GM12878 (cell line): ENCODE results near the gene PRRX1. TPM values are rescaled to one million over a fixed set of nuclear protein-coding genes. Genes with fewer than 3 reads are reported as not detected.

Source experiments
- ATAC-seq: fragments of 200-7000 bp; cut with Tn5 transposase; 3 replicates; pipeline ENCODE4 v1.9.1; 2020; ENCODE audit warnings: mild to moderate bottlenecking, moderate library complexity
- BruUV-seq: library from RNA; stranded (reverse); fragments of 400-500 nt; replicated peaks from 2 replicates; lab custom pipeline; 2021; lab: Mats Ljungman, UMichigan
- CTCF ChIA-PET: fragments of 300-600 bp; sonication (Branson Sonifier 250); formaldehyde crosslinking; extraction: SDS; loops from one replicate; lab custom pipeline; 2021; ENCODE audit warnings: inconsistent platforms; lab: Yijun Ruan, JAX
- POLR2A ChIA-PET: fragments of 350-600 bp; formaldehyde crosslinking; extraction: SDS; loops from one replicate; lab custom pipeline; 2021; ENCODE audit warnings: inconsistent platforms; lab: Charles Lee
- RAD21 ChIA-PET: fragments of 300-600 bp; sonication (Branson Sonifier 250); formaldehyde crosslinking; loops from one replicate; lab custom pipeline; 2023; ENCODE audit warnings: antibody characterized with exemption; ENCODE audit not compliant: unreplicated experiment; lab: Charles Lee
- SMC1A ChIA-PET: fragments of 300-600 bp; sonication (Branson Sonifier 250); formaldehyde crosslinking; loops from one replicate; lab custom pipeline; 2023; ENCODE audit not compliant: unreplicated experiment, uncharacterized antibody; lab: Charles Lee
- DNase-seq: peaks from one replicate; pipeline ENCODE4 v3.0.0-alpha.2; 2011; ENCODE audit warnings: low read depth, low spot score
- FAIRE-seq: peaks from 3 replicates; lab custom pipeline; 2011; peaks lifted over from hg19 to GRCh38; lab: Jason Lieb, UNC
- H2AFZ ChIP-seq: 2 replicates; pipeline ENCODE4 v1.6.0; 2011; ENCODE audit warnings: low read depth, low read length, control low read depth; ENCODE audit not compliant: control insufficient read depth
- H3K27ac ChIP-seq: 2 replicates; pipeline ENCODE4 v1.5.1; 2011; ENCODE audit warnings: control low read depth; ENCODE audit not compliant: control insufficient read depth, insufficient read depth
- H3K27me3 ChIP-seq, 2 experiments: replicated peaks in 1 of 2; 2 replicates each; pipeline versions ENCODE4 v1.6.0 to v1.6.1; 2011; ENCODE audit warnings: low read length in 1 of 2; ENCODE audit not compliant: control insufficient read depth in 2 of 2, insufficient read depth in 2 of 2
- H3K36me3 ChIP-seq, 2 experiments: 2 replicates each; pipeline ENCODE4 v1.5.1; 2011; ENCODE audit warnings: low read length in 1 of 2; ENCODE audit not compliant: control insufficient read depth in 2 of 2, insufficient read depth in 2 of 2
- H3K4me1 ChIP-seq: 2 replicates; pipeline ENCODE4 v1.6.1; 2011; ENCODE audit warnings: mild to moderate bottlenecking, low read length, moderate library complexity, mixed read lengths; ENCODE audit not compliant: control insufficient read depth, insufficient read depth
- H3K4me2 ChIP-seq: 2 replicates; pipeline ENCODE4 v1.6.0; 2011; ENCODE audit warnings: control low read depth; ENCODE audit not compliant: control insufficient read depth, insufficient read depth
- H3K4me3 ChIP-seq: fragments of 200-600 bp; sonication (generic); 2 replicates; pipeline ENCODE4 v1.5.1; 2016
- H3K79me2 ChIP-seq: 2 replicates; pipeline ENCODE4 v1.6.0; 2011; ENCODE audit warnings: low read length; ENCODE audit not compliant: control insufficient read depth, insufficient read depth
- H3K9ac ChIP-seq: 2 replicates; pipeline ENCODE4 v1.8.0; 2011; ENCODE audit warnings: low read length, control low read depth, mixed read lengths; ENCODE audit not compliant: control insufficient read depth, insufficient read depth
- H3K9me3 ChIP-seq: replicated peaks from 3 replicates; pipeline ENCODE4 v1.5.1; 2011; ENCODE audit warnings: mild to moderate bottlenecking, low read length; ENCODE audit not compliant: control insufficient read depth, insufficient read depth
- H4K20me1 ChIP-seq: 2 replicates; pipeline ENCODE4 v1.6.0; 2011; ENCODE audit not compliant: control insufficient read depth, insufficient read depth
- CBX5 ChIP-seq: sonication (generic); IDR thresholded peaks from 2 replicates; pipeline ENCODE4 v1.6.1; 2016; ENCODE audit warnings: low read depth, moderate library complexity, mild to moderate bottlenecking, inconsistent platforms
- CREM ChIP-seq: IDR thresholded peaks from 2 replicates; pipeline ENCODE4 v1.6.1; 2014; ENCODE audit warnings: antibody characterized with exemption, low read depth
- EP300 ChIP-seq, 2 experiments: fragments of 150-350 bp in 1 of 2; IDR thresholded peaks; 2 replicates each; pipeline ENCODE4 v1.6.1; 2011 to 2012; ENCODE audit warnings: low read depth in 2 of 2, low read length in 2 of 2, borderline replicate concordance in 1 of 2, improper control_type of control experiment in 1 of 2, inconsistent platforms in 1 of 2; ENCODE audit not compliant: control insufficient read depth in 1 of 2
- EZH2 ChIP-seq: IDR thresholded peaks from 2 replicates; pipeline ENCODE4 v1.6.1; 2012; ENCODE audit warnings: low read depth, mild to moderate bottlenecking, control low read depth, inconsistent platforms, low read length, borderline replicate concordance; ENCODE audit not compliant: control insufficient read depth
- LARP7 ChIP-seq: fragments of 450-650 bp; IDR thresholded peaks from 2 replicates; pipeline ENCODE4 v1.6.1; 2017; ENCODE audit warnings: mild to moderate bottlenecking
- NFYA ChIP-seq: IDR thresholded peaks from 2 replicates; pipeline ENCODE4 v1.6.1; 2011; ENCODE audit warnings: low read depth, mild to moderate bottlenecking, low read length, improper control_type of control experiment, borderline replicate concordance
- PAX5 ChIP-seq: IDR thresholded peaks from 2 replicates; pipeline ENCODE4 v1.6.1; 2011; ENCODE audit warnings: low read depth, low read length, borderline replicate concordance
- POLR2AphosphoS2 ChIP-seq: IDR thresholded peaks from 2 replicates; pipeline ENCODE4 v1.6.1; 2011; ENCODE audit warnings: low read depth, mild to moderate bottlenecking, low read length, improper control_type of control experiment, moderate library complexity
- RBBP5 ChIP-seq: fragments of 200-600 bp; sonication (generic); conservative IDR thresholded peaks from 2 replicates; pipeline ENCODE4 v1.6.1; 2016
- SIX5 ChIP-seq: IDR thresholded peaks from 2 replicates; pipeline ENCODE4 v1.6.1; 2011; ENCODE audit warnings: mild to moderate bottlenecking, low read depth, low read length, moderate library complexity; ENCODE audit not compliant: severe bottlenecking
- SRF ChIP-seq, 2 experiments: IDR thresholded peaks; 2 replicates each; pipeline ENCODE4 v1.6.1; 2011; ENCODE audit warnings: low read depth in 2 of 2, low read length in 2 of 2, mild to moderate bottlenecking in 1 of 2, moderate library complexity in 1 of 2
- SUZ12 ChIP-seq: fragments of 200-600 bp; sonication (generic); IDR thresholded peaks from one replicate; pipeline ENCODE4 v1.6.1; 2018; ENCODE audit warnings: antibody characterized with exemption, mild to moderate bottlenecking; ENCODE audit not compliant: unreplicated experiment
- ZSCAN29 ChIP-seq: fragments of 450-650 bp; IDR thresholded peaks from 2 replicates; pipeline ENCODE4 v1.6.1; 2017; ENCODE audit warnings: mild to moderate bottlenecking, moderate library complexity
- WGBS: methylation state at CpG from one replicate; pipeline ENCODE4 v1.1.6; 2016; ENCODE audit warnings: low lambda C conversion rate; ENCODE audit not compliant: insufficient replicate concordance, insufficient coverage; ENCODE audit errors: missing lambda C conversion rate; 5-methylcytosine and 5-hydroxymethylcytosine counted together
- in situ Hi-C: fragments of 300-500 bp; cut with MboI; formaldehyde crosslinking; loops from 9 replicates; pipeline ENCODE4 v1.14.3; 2018; ENCODE audit warnings: mixed read lengths
- intact Hi-C: fragments of 100-400 bp; cut with micrococcal nuclease; formaldehyde crosslinking; loops from one replicate; pipeline ENCODE4 v1.14.2; 2022; ENCODE audit not compliant: unreplicated experiment
- polyA plus RNA-seq, 11 experiments: library from polyadenylated mRNA; depleted of rRNA in 4 of 11; unstranded in 6 of 11; stranded (reverse) in 5 of 11; fragments of >200 nt; fragmentation: Nextera tagmentation in 4 of 11; fragmentation: Illumina TruSeq in 1 of 11; extraction: Ambion mirVana in 4 of 11; extraction: Trizol in 1 of 11; gene quantifications; 1 replicate in 1 of 11; 2 replicates in 10 of 11; pipeline versions ENCODE4 v1.2.1 to v1.2.3, GENCODE V29; 2011 to 2016; ENCODE audit warnings: inconsistent platforms in 2 of 11, missing spikeins in 2 of 11, low read depth in 1 of 11
- total RNA-seq, 4 experiments: library from RNA; depleted of rRNA in 3 of 4; stranded (reverse); fragments of >200 nt in 3 of 4; fragmentation: Illumina TruSeq in 1 of 4; extraction: Trizol in 1 of 4; gene quantifications; 2 replicates each; pipeline versions ENCODE4 v1.2.1 to v1.2.3, GENCODE V29; 2013 to 2021
- TF ChIP-seq, protein P1 (sequence below): IDR thresholded peaks from 2 replicates; pipeline ENCODE4 v1.6.1; 2011; ENCODE audit warnings: low read depth, low read length, improper control_type of control experiment, borderline replicate concordance
- TF ChIP-seq, protein P2 (sequence below): fragments of 450-650 bp; IDR thresholded peaks from 2 replicates; pipeline ENCODE4 v1.6.1; 2017; ENCODE audit warnings: antibody characterized with exemption, mild to moderate bottlenecking, moderate library complexity

PRRX1 gene
- total and polyA plus RNA-seq, 10 of the 15 experiments (the other 5 are each of a cell fraction or from before 2014, with no cell fraction given) = 0.42 to 64.6 (median 1.5) TPM

GRCh38 chr1:170698301-170699275, 34.7 kb downstream of the PRRX1 start:
- H3K36me3 ChIP-seq = no peaks in the 10 kb centered on the region
- 51% methylated on average over 11 of the region's 11 CpGs for WGBS
- ATAC-seq (no peak), DNase-seq (no peak), FAIRE-seq (no peak)
- CTCF ChIA-PET = interaction anchor here (0.6 to 5.5 kb wide), 7 partner anchors 11 to 194 kb away, joined by 3 to 53 read pairs (median 4); no protein-coding TSS in a partner anchor
- intact Hi-C loops (no loop called here), in situ Hi-C loops (no loop called here)
- H4K20me1 ChIP-seq = no peaks in the 10 kb centered on the region
- H3K4me1 ChIP-seq = no peaks in the 10 kb centered on the region
- H3K4me2 ChIP-seq = no peak overlapping the region
- no peak overlapping the region for H3K27ac ChIP-seq
- POLR2A ChIA-PET = interaction anchor here (0.9 to 1.2 kb wide), 3 partner anchors 9 to 14 kb away, joined by 3 to 4 read pairs (median 3); no protein-coding TSS in a partner anchor
- no peaks in the 10 kb centered on the region for H3K9me3 ChIP-seq
- BruUV-seq = no TSS peak
- H3K4me3 ChIP-seq = no peak overlapping the region
- RAD21 ChIA-PET = interaction anchor here (0.9 to 2.7 kb wide), 2 partner anchors 9 to 15 kb away, joined by 3 to 13 read pairs; no protein-coding TSS in a partner anchor
- H3K27me3 ChIP-seq = no peaks in the 10 kb centered on the region; a peak in 1 of 4 replicates
- no peaks in the 10 kb centered on the region for H3K79me2 ChIP-seq
- H3K9ac ChIP-seq = no peak overlapping the region
- SMC1A ChIA-PET = interaction anchor here (0.6 to 3.1 kb wide), 14 partner anchors 9 to 192 kb away, joined by 3 to 20 read pairs (median 4); no protein-coding TSS in a partner anchor
- no peak overlapping the region for H2AFZ ChIP-seq
- TF ChIP-seq, protein P1, sequence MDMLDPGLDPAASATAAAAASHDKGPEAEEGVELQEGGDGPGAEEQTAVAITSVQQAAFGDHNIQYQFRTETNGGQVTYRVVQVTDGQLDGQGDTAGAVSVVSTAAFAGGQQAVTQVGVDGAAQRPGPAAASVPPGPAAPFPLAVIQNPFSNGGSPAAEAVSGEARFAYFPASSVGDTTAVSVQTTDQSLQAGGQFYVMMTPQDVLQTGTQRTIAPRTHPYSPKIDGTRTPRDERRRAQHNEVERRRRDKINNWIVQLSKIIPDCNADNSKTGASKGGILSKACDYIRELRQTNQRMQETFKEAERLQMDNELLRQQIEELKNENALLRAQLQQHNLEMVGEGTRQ = no peak
- TF ChIP-seq EP300 (IDR thresholded peaks at IDR 0.05; ENCODE audit: borderline replicate concordance in 1 of 2, control insufficient read depth in 1 of 2, low read depth in 2 of 2, low read length in 2 of 2) (no peak), ZSCAN29 (no peak), SRF (IDR thresholded peaks at IDR 0.05; ENCODE audit: low read depth in 2 of 2, low read length in 2 of 2) (no peak), CREM (no peak), LARP7 (no peak), NFYA (no peak), PAX5 (no peak), SUZ12 (no peak), CBX5 (no peak), POLR2AphosphoS2 (no peak), EZH2 (no peak), RBBP5 (no peak), SIX5 (no peak)
- TF ChIP-seq, protein P2, sequence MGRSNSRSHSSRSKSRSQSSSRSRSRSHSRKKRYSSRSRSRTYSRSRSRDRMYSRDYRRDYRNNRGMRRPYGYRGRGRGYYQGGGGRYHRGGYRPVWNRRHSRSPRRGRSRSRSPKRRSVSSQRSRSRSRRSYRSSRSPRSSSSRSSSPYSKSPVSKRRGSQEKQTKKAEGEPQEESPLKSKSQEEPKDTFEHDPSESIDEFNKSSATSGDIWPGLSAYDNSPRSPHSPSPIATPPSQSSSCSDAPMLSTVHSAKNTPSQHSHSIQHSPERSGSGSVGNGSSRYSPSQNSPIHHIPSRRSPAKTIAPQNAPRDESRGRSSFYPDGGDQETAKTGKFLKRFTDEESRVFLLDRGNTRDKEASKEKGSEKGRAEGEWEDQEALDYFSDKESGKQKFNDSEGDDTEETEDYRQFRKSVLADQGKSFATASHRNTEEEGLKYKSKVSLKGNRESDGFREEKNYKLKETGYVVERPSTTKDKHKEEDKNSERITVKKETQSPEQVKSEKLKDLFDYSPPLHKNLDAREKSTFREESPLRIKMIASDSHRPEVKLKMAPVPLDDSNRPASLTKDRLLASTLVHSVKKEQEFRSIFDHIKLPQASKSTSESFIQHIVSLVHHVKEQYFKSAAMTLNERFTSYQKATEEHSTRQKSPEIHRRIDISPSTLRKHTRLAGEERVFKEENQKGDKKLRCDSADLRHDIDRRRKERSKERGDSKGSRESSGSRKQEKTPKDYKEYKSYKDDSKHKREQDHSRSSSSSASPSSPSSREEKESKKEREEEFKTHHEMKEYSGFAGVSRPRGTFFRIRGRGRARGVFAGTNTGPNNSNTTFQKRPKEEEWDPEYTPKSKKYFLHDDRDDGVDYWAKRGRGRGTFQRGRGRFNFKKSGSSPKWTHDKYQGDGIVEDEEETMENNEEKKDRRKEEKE = no peak
